Middle frontal gyrus (tissue), 1 donor: ENCODE results near the gene BTBD16.

Experiments
- DNase-seq: peaks from one replicate; pipeline ENCODE4 v3.0.0-alpha.2; 2015; ENCODE audit warnings: low spot score; ENCODE audit errors: extremely low spot score

Gene BTBD16

DNA sequence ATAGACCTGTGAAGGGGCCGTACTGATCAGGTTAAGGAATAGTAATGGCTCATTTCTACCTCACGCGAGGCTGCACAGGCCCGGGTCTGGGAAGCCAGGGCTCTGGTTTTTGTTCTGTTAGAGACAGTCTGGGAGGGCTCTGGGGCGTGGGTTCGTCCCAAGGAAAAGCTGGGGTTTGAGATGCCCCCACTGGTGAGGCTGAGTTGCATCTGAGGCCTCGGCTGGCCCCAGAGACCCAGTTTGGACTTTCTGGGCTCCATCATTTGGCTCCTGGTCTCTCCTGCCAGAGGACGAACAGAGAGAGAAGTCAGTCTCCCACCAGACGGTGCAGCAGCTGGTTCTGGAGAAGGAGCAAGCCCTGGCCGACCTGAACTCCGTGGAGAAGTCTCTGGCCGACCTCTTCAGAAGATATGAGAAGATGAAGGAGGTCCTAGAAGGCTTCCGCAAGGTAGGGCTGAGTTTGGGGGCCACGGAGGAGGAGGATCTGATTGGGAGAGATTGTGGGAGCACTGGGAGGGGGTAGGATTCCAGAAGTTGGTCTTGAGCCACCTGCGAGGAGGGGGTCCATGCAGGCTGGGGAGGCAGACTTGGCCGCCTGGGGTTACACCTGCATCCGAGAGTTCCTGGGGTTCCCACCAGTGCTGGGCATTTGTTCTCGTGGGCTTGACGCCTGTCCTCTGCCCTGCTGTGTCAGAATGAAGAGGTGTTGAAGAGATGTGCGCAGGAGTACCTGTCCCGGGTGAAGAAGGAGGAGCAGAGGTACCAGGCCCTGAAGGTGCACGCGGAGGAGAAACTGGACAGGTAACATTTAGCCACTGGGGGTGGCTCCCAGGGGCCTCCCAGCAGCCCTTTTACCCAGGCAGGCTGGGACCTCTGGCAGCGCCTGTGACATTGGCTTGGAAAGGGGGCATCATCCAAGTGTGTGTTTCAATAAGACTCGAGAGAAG, 22.5 kb upstream of the BTBD16 start:
- DNase-seq: no peak

- DNase-seq: no peak
These were observed 21.7 kb upstream of the BTBD16 start for GRCh38 chr10:122249303-122249850.

- DNase-seq: no peak
These were observed 20.9 kb upstream of the BTBD16 start for GRCh38 chr10:122249991-122250750.

GRCh38 chr10:122251459-122252255, 19.4 kb upstream of the BTBD16 start:
- DNase-seq: no peak

DNA sequence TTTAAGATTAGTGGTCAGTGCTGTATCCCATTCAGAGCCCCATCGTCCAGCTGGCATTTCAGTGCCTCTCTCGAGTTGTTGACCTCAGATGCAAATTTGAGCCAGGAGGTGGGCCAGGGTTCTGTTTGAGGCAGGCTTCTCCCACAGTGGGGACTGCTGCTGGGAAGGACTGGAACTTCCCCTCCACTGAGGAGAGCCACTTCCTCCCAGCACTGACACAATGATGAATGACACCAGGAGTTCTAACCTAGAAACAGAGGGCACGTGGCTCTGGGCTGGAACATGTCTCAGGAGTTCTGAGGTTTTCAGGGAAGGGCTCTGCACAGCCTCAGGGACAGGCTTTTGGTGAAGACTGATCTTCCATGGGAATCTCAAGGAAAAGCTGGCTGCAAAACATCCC, 18.3 kb upstream of the BTBD16 start:
- no peak for DNase-seq

GRCh38 chr10:122253605-122254004, 17.5 kb upstream of the BTBD16 start:
- no peak for DNase-seq

- no peak for DNase-seq
These were observed 16.3 kb upstream of the BTBD16 start for GRCh38 chr10:122254831-122255230.

- DNase-seq: no peak
These were observed 15.4 kb upstream of the BTBD16 start for GRCh38 chr10:122255509-122256301.

DNA sequence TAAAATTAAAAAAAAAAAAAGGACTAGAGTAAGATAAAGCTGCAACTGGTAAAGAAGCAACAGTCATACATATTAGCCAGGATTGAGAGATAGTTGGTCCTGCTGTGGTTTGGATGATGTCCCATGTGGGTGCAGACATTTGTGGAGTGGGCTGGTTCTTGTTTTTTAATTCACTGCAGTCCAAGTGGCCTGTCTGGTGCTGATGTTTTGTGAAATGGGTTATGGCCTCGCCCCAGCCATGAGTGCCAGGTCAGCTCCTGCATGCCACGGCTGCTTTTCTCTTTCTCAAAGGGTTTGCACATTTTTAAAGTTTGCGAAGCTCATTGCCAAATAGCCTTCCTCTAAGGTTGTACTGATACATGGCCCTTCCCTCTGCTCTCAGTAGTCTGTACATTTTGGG, 14.1 kb upstream of the BTBD16 start:
- DNase-seq: no peak

GRCh38 chr10:122258136-122259074, 12.7 kb upstream of the BTBD16 start:
- DNase-seq: no peak

DNA sequence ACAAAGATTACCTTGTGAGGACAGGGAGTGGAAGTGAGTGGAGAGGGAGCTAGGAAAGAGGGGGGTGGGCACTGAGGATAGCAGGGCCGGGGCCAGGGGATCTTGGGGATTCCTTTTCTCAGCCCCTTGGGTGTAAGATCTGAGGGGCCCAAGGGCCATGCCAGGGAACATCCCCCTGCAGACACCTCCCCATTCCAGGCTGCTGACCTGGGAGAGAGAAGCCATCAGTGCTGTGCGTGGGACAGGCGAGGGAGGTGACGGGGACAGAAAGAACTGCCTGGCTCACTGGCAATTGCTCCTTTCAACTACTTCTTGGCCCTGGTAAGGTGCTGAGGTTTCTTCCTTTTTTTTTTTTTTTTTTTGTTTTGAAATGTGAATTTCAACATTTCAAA, 12.0 kb upstream of the BTBD16 start:
- DNase-seq: no peak

DNA sequence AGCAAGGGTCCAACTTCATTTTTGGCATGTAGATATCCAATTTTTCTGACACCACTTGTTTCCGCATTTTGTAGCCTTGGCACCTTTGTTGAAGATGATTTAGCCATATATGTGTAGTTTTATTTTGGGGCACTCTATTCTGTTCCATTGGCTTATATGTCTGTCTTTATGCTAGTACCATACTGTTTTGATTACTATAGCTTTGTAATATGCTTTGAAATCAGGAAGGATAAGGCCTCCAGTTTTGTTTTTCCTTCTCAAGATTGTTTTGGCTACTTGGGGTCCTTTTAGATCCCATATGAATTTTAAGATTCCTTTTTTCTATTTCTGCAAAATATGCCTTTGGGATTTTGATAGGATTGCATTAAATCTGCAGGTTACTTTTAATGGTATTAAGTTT, 9.5 kb upstream of the BTBD16 start:
- DNase-seq: no peak

DNA sequence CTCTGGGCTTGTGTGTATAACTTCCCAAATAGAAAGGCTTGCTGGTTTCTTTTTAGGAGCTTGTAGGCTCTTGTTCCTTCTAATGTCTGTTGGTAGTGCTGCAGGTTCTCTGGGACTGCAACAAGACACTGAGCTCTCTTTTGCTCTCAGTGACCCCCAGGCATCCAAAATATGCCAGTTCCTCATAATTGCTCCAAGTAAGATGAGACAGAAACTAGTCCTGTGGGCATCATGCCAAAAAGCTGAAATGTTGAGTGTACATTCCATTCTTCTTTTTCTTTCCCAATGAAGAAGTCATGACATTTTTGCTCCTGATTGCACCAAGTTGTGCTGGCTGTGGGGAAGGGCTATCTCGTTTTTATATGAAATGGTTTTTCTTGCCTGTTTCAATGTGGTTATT, 7.1 kb upstream of the BTBD16 start:
- no peak for DNase-seq

GRCh38 chr10:122264436-122264835, 6.7 kb upstream of the BTBD16 start:
- no peak for DNase-seq

DNA sequence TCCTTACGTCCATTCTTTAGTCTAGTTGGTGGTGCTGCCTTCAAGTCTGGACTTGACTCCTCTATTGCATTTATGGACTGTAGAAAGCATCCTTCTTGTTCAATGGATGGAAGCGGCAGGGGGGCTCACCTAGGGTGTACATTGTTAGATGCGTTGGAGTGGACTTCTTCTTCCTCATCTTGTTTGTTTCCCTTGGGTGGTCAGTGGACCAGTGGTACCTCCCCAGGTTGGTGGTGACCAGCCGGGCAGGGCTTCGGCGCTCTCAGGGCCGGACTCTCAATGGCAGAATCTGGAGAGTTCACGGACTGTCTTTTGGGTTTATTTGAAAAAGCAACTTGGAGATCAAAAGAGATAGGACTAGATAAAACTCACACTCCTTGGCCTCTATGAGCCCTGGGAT, 6.2 kb upstream of the BTBD16 start:
- DNase-seq: no peak

- no peak for DNase-seq
These were observed 5.2 kb upstream of the BTBD16 start for GRCh38 chr10:122265896-122266295.

DNA sequence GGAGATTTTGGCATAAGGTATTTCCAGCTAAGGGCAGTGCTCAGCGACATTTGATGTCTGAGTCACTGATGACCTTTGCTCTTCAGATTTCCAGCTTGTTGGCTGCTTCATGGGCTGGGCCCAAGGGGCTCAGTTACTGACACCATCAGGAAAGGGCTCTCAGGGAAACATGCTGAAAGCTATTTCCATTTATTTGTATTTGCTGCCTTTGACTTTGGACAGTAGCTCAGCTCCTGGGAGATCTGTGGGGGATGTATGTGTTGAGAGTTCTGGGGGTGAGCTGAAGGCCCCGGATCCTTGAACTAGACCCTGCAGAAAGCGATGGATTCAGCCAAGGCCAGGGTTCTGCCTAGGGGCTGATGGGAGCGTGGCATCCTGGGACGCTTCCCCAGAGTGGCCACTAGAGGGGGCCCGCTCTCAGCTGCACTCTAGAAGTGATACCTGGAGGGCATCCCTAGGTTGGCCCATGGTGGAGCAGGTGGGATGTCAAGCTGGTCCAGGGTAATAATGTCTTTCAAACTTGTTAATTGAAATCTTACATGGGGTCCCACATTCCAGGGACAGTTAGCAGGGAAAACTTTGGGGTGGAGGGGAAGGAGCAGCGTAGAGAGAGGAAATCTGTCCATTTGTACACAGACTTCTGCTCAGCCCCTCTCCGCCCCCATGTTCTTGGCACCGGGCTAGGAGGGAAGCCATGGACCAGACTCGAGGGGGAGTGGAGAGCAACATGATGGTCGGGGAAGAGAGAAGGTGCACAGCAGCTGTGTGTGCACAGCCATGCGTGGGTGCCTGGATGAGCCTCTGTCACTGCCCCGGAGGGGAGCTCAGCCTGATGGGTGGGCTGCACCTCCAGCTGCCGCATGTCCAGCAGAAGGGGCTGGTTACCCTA, 3.0 kb upstream of the BTBD16 start:
- DNase-seq: no peak

- DNase-seq: no peak
These were observed 1.9 kb upstream of the BTBD16 start for GRCh38 chr10:122269059-122269687.
